SIG-M5 treated with dmso at 0.1 percent for 504 hours (cell line): ENCODE data around the gene SYTL2.
A peak's percentile ranks its signal among the peaks of the same experiment; 100 is the strongest.
"Not testable (repeated sequence)": the region's sequence is repeated elsewhere in the genome, so short reads cannot be mapped to it uniquely, and the experiment has no call there.

Experiments used
- DNase-seq: peaks from one replicate; lab custom pipeline; 2025; ENCODE audit not compliant: unreplicated experiment; lab: John Stamatoyannopoulos, UW

SYTL2 gene

DNA sequence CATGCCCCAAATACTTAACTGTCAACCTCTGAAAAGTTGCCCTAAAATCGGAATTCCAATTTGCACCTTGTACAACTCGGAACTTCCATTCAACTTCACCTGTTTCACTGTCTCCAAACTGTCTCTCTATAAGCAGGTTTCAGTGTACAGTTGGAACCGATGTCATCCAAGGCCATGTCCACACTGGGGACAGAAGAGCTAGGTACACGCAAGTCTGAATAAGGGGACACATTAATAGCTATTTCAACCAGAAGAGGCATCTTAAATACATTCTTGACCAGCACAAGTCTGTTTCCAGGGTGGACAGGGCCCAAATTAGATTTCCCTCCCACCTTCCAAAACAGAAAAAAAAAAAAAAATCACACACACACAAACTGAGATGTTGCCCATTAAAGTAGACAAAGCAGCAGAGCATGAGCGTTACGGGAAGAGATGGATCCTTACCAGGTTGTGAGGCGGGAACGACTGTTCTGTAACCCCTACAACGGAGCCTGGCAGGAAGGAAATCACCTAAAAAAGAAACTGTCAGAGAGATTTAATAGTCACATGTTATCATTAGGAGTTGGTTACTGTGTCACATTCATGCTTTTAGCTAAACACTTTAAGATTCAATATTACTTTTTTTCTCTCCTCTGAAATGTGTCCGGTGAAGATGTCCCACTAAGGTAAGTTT lies 147.7 kb downstream of the SYTL2 start:
- DNase-seq = peak; percentile 29

DNA sequence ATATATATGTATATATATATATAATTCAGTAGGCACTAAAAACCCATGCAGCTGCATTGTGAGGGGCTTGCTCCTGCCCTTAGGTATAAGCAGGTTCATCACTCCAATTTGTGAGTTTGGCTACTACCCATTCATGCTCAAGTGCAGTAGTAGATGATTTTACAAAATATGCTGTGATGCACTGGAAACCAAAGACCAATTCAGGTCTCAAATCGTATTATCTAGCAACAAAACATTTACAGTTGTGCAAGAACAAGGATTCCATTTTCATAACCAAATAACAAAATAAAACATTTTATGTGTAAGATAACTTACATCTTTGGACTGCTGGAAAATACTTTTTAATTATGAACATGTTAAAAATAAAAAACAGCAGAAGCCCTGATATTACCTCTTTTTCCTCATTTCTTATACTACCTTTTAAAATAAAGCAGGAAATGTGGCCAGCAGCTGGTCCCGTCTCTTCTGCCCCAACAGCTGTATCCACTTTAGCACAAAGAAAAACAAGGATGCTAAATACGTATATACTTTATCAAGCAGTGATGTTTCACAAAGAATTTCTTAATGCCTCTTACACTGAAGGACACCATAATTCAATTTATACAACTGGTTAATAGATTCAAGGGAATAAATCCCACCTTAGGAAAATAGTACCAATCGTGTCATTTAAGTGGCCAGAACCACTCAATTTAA lies 148.8 kb downstream of the SYTL2 start:
- no peak for DNase-seq

DNA sequence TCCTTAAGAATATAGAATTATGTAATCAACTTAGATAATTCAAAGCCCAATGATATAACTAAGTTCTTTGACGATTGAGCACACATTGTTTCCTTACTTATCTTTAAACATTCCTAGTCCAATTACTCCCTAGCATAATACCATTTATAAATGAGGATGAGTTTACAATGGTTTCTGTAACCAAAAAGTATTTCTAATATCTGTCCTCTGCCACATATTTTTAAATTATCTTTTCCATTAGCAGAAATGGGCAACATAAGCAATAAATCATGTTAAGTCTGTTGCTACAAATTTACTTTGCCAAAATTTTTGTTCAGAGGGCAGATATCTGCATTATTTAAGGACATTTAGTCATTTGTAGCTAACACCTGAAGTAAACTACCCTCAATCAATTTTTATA lies 152.8 kb downstream of the SYTL2 start:
- no peak for DNase-seq

DNA sequence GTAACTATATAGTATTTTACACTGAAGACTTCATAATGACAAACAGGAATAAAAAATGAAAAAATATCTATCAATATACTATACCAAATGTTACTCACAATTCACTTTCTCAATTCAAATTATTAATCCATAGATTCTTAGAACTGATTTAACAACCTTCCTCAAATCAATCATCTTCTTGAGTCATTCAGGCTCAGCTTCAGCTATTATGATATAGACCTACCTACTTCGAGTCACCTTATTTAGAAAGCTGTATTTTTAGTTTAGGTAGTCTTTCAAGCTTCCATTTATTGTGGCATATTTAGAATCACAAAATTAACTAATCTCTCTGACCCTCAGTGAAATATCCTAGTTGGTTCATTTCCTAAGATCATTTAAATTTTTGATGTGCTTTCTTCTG lies 154.2 kb downstream of the SYTL2 start:
- no peak for DNase-seq

DNA sequence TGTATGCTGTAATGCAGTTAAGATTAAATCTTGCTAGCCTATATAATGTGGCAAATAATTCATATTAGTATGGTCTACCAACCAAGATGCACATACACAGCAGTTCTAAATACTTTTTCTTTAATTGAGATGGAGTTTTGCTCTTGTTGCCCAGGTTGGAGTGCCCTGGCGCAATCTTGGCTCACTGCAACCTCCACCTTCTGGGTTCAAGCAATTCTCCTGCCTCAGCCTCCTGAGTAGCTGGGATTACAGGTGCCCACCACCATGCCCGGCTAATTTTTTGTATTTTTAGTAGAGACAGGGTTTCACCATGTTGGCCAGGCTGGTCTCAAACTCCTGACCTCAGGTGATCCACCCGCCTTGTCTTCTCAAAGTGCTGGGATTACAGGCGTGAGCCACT lies 156.6 kb downstream of the SYTL2 start:
- not testable (repeated sequence) for DNase-seq

DNA sequence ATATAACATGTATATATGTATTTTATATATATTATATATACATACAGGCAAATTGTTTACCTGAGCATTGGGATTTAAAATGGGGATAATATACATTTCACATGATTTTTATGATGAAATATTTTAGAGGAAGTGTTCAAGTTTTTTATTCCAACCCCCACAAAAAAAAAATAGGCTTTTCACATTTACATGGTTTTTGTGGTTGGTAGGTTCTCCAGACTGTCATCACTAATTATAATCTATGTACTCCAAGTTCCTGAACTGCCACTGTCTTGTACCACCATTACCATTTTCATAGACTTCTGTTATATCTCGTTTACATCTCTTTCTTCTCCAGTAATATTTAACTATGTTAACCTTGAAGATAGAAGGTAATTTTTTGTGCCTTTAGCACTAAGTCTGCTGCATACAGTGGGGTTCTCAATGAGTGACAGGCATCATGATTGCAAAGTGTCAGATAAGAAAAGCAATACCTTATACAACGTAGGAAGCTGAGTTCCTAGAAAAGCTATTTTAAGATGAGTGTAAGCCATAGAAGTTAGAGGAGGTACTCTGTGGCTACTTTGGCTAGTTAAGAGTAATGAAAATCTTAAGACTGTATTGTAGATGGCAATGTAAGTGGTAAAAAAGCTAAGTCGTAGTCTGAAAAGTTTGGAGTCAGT lies 158.0 kb downstream of the SYTL2 start:
- peak; percentile 34 for DNase-seq

DNA sequence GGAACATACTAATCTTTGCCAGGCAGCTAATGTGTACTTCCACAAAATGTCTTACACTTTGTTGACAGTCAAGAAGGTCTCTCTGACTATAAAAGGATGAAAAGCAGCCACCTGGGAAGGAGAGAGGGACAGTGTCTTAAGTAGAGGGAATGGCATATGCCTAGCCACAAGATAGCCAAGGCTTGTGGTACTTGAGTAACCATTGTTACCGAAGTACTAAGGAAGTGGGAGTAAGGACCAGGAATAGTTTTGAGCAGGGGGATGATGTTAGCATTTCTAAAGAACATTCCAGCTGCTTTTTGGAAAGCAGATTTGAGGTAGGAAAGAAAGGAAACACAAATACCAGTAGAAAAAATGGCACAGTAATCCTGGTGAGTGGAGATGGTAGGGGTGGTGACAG lies 159.8 kb downstream of the SYTL2 start:
- no peak for DNase-seq

DNA sequence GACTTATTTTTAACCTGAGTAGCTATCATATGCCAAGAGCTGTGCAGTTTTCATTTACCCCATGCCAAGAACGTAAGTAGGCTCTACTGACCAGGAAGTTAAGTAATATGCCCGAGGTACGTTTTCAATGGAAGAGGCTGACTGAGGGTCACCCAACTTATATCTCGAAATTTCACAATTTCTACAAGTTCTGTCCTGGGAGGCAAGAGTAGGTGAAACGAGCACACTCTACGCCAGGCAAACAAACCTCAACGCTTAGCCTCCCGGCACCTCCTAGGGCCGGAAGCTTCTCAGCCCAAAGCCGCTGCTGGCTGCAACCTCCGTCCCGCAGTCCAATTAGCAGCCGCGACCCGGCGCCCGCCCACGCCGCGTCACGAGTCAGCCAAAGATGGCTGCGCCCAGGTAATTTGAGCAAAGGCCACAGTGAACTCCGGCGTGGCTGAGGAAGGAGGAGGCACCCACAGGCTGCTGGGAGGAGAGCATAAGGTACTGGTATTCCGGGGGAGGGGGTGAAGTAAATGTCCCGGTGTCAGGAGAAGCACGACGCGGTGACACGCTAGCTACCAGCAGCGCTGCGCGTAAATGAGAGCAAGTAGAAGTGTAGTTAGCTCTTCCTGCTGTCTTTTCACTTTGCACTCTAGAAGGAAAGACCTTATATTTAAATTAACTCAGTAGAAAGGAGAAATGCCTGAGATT lies 163.2 kb downstream of the SYTL2 start, which contains the start of gene TMEM126A:
Gene TMEM126A (plus strand): TSS at position 364 of the 696 bp plus-strand sequence. CDS start 2,289 bp downstream, outside the sequence.
- DNase-seq = peak; percentile 85

DNA sequence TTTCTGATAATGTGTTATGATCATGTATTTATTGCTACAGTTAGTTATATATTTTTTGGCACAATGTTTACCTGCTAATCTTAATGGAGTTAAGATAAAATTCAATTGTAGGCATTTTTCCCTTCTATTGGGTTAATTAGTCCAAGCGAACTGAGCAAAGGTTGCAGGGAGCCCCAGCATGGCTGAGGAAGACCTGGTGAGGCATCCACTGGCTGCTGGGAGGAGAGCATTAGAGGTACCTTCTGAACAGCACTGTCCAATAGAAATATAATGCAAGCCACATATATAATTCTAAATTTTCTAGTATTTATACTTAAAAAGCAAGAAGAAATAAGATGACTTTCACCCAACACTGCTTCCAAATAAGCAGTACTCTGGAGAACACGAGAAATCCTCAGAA lies 163.9 kb downstream of the SYTL2 start:
- no peak for DNase-seq
